ENCODE results near the gene FBRSL1. TPM values are rescaled to one million over a fixed set of nuclear protein-coding genes. Genes with fewer than 3 reads are reported as not detected.

FBRSL1 gene
- total RNA-seq, 1 experiment from 2014 or later = 45.3 TPM

- no peak overlapping the region for H2AFZ ChIP-seq (ENCODE audit: low read length)
- no peak overlapping the region for H3K27ac ChIP-seq (ENCODE audit: low read length)
- ChIA-PET POLR2A (ENCODE audit: unreplicated experiment) (no interaction called here), CTCF (no interaction called here)
- intact Hi-C loops (cut with micrococcal nuclease) = no loop called here
- peaks cover 19% of the 10 kb centered on the region for H4K20me1 ChIP-seq (ENCODE audit: low read length)
- no peak overlapping the region for H3K4me2 ChIP-seq (ENCODE audit: low read length)
- TF ChIP-seq CTCF (conservative IDR thresholded peaks at IDR 0.05; ENCODE audit: low read depth, low read length) (no peak), EZH2 (IDR thresholded peaks at IDR 0.05; ENCODE audit: low read length, unreplicated experiment) (no peak), EZH2phosphoT487 (IDR thresholded peaks at IDR 0.05; ENCODE audit: borderline replicate concordance, low read length) (no peak)
- H3K4me1 ChIP-seq (ENCODE audit: insufficient read depth, low read length) = no peaks in the 10 kb centered on the region
- no peaks in the 10 kb centered on the region for H3K9me2 ChIP-seq (replicated peaks; ENCODE audit: low read length)
- H3K79me2 ChIP-seq (ENCODE audit: low read length) = peaks cover 21% of the 10 kb centered on the region
- no peak overlapping the region for H3K9ac ChIP-seq (ENCODE audit: low read length)
- no peak for ATAC-seq
- peaks cover 4% of the 10 kb centered on the region; the same call in 1 of the 2 replicates for H3K36me3 ChIP-seq (ENCODE audit: low read depth, low read length)
- no peak for DNase-seq
- H3K9me3 ChIP-seq (ENCODE audit: low read length) = no peaks in the 10 kb centered on the region
- H3K4me3 ChIP-seq (ENCODE audit: low read length) = no peak overlapping the region
- TSS peak; percentile 45 for BruUV-seq (replicated peaks)
- no peaks in the 10 kb centered on the region for H3F3A ChIP-seq (ENCODE audit: low read length, unreplicated experiment)
- H3K27me3 ChIP-seq (ENCODE audit: low read length) = no peaks in the 10 kb centered on the region
Observed at GRCh38 chr12:132510746-132511477, 21.0 kb downstream of the FBRSL1 start.

GRCh38 chr12:132511516-132512196, 21.7 kb downstream of the FBRSL1 start:
- H3K27ac ChIP-seq (ENCODE audit: low read length) = no peak overlapping the region
- H3K4me1 ChIP-seq (ENCODE audit: insufficient read depth, low read length) = no peaks in the 10 kb centered on the region
- CTCF ChIA-PET = no interaction called here
- intact Hi-C loops (cut with micrococcal nuclease) = no loop called here
- peaks cover 11% of the 10 kb centered on the region for H4K20me1 ChIP-seq (ENCODE audit: low read length)
- no peak for ATAC-seq
- no peaks in the 10 kb centered on the region for H3K9me2 ChIP-seq (replicated peaks; ENCODE audit: low read length)
- H2AFZ ChIP-seq (ENCODE audit: low read length) = no peak overlapping the region
- DNase-seq = no peak
- no peak overlapping the region for H3K4me3 ChIP-seq (ENCODE audit: low read length)
- H3K79me2 ChIP-seq (ENCODE audit: low read length) = peaks cover 13% of the 10 kb centered on the region
- no peak overlapping the region for H3K4me2 ChIP-seq (ENCODE audit: low read length)
- peaks cover 4% of the 10 kb centered on the region; the same call in 1 of the 2 replicates for H3K36me3 ChIP-seq (ENCODE audit: low read depth, low read length)
- POLR2A ChIA-PET (ENCODE audit: unreplicated experiment) = no interaction called here
- no peak overlapping the region for H3K9ac ChIP-seq (ENCODE audit: low read length)
- no TSS peak for BruUV-seq (replicated peaks)
- no peaks in the 10 kb centered on the region for H3K9me3 ChIP-seq (ENCODE audit: low read length)
- TF ChIP-seq CTCF (conservative IDR thresholded peaks at IDR 0.05; ENCODE audit: low read depth, low read length) (no peak), EZH2 (IDR thresholded peaks at IDR 0.05; ENCODE audit: low read length, unreplicated experiment) (no peak), EZH2phosphoT487 (IDR thresholded peaks at IDR 0.05; ENCODE audit: borderline replicate concordance, low read length) (no peak)
- H3K27me3 ChIP-seq (ENCODE audit: low read length) = no peaks in the 10 kb centered on the region
- no peaks in the 10 kb centered on the region for H3F3A ChIP-seq (ENCODE audit: low read length, unreplicated experiment)

Data from PC-3 (cell line).